OCI-LY3 (cell line): ENCODE measurements around the gene ZNF595.

Experiments
- EZH2phosphoT487 ChIP-seq: fragments of 200-600 bp; shearing (Covaris generic); IDR thresholded peaks from 2 replicates; pipeline ENCODE4 v1.6.1; 2018; ENCODE audit warnings: antibody characterized with exemption, mixed run types, low read depth
- TF ChIP-seq, protein P1 (sequence below): fragments of 200-600, 300-600 bp; sonication (generic); IDR thresholded peaks from 2 replicates; pipeline ENCODE4 v1.5.1; 2014; ENCODE audit warnings: antibody characterized with exemption, low read length, low read depth

DNA sequence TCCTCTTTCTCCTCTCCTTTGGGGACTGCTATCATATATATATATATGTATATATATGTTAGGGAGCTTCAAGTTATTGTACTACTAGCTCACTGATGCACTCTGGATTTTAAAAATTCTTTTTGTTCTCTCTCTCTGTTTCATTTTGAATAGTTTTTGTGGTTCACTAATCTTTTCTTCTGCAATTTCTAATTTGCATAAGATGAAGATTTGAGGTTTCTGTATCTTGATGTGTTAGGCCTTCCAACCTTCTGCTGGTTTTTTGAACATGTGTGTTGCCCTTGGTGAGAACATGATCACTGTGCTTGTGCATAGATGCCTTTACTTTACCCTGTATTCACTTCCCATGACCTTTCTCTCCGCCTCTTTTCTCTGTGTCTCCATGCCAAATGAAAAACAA is 63.4 kb downstream of the ZNF595 start:
- no peak for TF ChIP-seq EZH2phosphoT487
- TF ChIP-seq, protein P1, sequence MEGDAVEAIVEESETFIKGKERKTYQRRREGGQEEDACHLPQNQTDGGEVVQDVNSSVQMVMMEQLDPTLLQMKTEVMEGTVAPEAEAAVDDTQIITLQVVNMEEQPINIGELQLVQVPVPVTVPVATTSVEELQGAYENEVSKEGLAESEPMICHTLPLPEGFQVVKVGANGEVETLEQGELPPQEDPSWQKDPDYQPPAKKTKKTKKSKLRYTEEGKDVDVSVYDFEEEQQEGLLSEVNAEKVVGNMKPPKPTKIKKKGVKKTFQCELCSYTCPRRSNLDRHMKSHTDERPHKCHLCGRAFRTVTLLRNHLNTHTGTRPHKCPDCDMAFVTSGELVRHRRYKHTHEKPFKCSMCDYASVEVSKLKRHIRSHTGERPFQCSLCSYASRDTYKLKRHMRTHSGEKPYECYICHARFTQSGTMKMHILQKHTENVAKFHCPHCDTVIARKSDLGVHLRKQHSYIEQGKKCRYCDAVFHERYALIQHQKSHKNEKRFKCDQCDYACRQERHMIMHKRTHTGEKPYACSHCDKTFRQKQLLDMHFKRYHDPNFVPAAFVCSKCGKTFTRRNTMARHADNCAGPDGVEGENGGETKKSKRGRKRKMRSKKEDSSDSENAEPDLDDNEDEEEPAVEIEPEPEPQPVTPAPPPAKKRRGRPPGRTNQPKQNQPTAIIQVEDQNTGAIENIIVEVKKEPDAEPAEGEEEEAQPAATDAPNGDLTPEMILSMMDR, result no peak
